Calu3 (cell line): ENCODE data around the gene SEBOX. TPM values are rescaled to one million over a fixed set of nuclear protein-coding genes. Genes with fewer than 3 reads are reported as not detected.

ENCODE experiments used
- BruUV-seq: library from RNA; stranded (reverse); fragments of 400-500 nt; replicated peaks from 2 replicates; lab custom pipeline; 2021; lab: Mats Ljungman, UMichigan
- CTCF ChIA-PET: fragments of 300-600 bp; sonication (Branson Sonifier 250); formaldehyde crosslinking; loops from one replicate; lab custom pipeline; 2022; ENCODE audit warnings: antibody characterized with exemption; lab: Charles Lee
- DNase-seq: peaks from one replicate; pipeline ENCODE4 v3.0.0; 2022
- H3K27ac Mint-ChIP-seq: one replicate; pipeline ENCODE4 v1.8.0; 2022; ENCODE audit warnings: mixed read lengths; ENCODE audit not compliant: unreplicated experiment
- H3K27me3 Mint-ChIP-seq: one replicate; pipeline ENCODE4 v1.8.0; 2022; ENCODE audit warnings: mixed read lengths; ENCODE audit not compliant: unreplicated experiment
- H3K36me3 Mint-ChIP-seq: one replicate; pipeline ENCODE4 v1.8.0; 2022; ENCODE audit warnings: mild to moderate bottlenecking, moderate library complexity, mixed read lengths; ENCODE audit not compliant: insufficient read depth, unreplicated experiment
- H3K4me1 Mint-ChIP-seq: one replicate; pipeline ENCODE4 v1.8.0; 2022; ENCODE audit warnings: mild to moderate bottlenecking, low read depth, mixed read lengths; ENCODE audit not compliant: unreplicated experiment
- H3K4me3 Mint-ChIP-seq: one replicate; pipeline ENCODE4 v1.8.0; 2022; ENCODE audit warnings: mild to moderate bottlenecking, low read depth, moderate library complexity, mixed read lengths; ENCODE audit not compliant: unreplicated experiment
- H3K9me3 Mint-ChIP-seq: one replicate; pipeline ENCODE4 v1.8.0; 2022; ENCODE audit warnings: low read depth, mixed read lengths; ENCODE audit not compliant: unreplicated experiment
- intact Hi-C: fragments of 100-400 bp; cut with micrococcal nuclease; formaldehyde crosslinking; loops from one replicate; pipeline ENCODE4 v1.10.0; 2022; ENCODE audit not compliant: unreplicated experiment
- total RNA-seq: library from RNA; stranded (reverse); gene quantifications from 2 replicates; pipeline ENCODE4 v1.2.3, GENCODE V29; 2022
- TF ChIP-seq, protein P1 (sequence below): fragments of 200-600 bp; IDR thresholded peaks from one replicate; pipeline ENCODE4 v1.8.0; 2022; ENCODE audit warnings: antibody characterized with exemption; ENCODE audit not compliant: unreplicated experiment

The SEBOX gene
- total RNA-seq, 1 experiment from 2014 or later = not detected

GRCh38 chr17:28396635-28397239 lies 31.7 kb upstream of the SEBOX start:
- CTCF ChIA-PET = no interaction called here
- BruUV-seq = no TSS peak
- H3K27me3 Mint-ChIP-seq = no peaks in the 10 kb centered on the region
- no peaks in the 10 kb centered on the region for H3K9me3 Mint-ChIP-seq
- H3K27ac Mint-ChIP-seq = no peak overlapping the region
- intact Hi-C loops = no loop called here
- TF ChIP-seq, protein P1, sequence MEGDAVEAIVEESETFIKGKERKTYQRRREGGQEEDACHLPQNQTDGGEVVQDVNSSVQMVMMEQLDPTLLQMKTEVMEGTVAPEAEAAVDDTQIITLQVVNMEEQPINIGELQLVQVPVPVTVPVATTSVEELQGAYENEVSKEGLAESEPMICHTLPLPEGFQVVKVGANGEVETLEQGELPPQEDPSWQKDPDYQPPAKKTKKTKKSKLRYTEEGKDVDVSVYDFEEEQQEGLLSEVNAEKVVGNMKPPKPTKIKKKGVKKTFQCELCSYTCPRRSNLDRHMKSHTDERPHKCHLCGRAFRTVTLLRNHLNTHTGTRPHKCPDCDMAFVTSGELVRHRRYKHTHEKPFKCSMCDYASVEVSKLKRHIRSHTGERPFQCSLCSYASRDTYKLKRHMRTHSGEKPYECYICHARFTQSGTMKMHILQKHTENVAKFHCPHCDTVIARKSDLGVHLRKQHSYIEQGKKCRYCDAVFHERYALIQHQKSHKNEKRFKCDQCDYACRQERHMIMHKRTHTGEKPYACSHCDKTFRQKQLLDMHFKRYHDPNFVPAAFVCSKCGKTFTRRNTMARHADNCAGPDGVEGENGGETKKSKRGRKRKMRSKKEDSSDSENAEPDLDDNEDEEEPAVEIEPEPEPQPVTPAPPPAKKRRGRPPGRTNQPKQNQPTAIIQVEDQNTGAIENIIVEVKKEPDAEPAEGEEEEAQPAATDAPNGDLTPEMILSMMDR = no peak
- H3K36me3 Mint-ChIP-seq = peaks cover 8% of the 10 kb centered on the region
- DNase-seq = no peak
- no peaks in the 10 kb centered on the region for H3K4me1 Mint-ChIP-seq
- no peak overlapping the region for H3K4me3 Mint-ChIP-seq

- DNase-seq = no peak
- Mint-ChIP-seq H3K27ac (no peak overlapping the region), H3K4me1 (no peaks in the 10 kb centered on the region), H3K9me3 (no peaks in the 10 kb centered on the region), H3K4me3 (no peak overlapping the region), H3K36me3 (peaks cover 8% of the 10 kb centered on the region), H3K27me3 (no peaks in the 10 kb centered on the region)
- no TSS peak for BruUV-seq
- intact Hi-C loops = no loop called here
- CTCF ChIA-PET = no interaction called here
- TF ChIP-seq, protein P1 = no peak
Measured at GRCh38 chr17:28395968-28396367, 31.0 kb upstream of the SEBOX start.

DNA sequence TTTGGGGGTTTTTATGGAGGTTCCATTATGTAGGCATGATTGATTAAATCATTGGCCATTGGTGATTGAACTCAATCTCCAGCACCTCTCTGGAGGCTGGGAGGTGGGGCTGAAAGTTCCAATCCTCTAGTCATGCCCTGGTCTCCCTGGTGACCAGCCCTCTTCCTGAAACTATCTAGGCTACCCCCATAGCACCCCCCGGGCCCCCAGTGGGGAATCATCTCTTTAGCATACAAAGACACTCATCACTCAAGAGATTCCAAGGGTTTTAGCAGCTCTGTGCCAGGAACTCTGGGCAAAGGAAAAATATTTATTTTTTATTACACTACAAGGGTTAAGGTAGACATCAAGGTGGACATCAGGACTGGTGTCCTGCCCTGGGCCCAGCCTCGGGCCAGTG lies 30.4 kb upstream of the SEBOX start:
- TF ChIP-seq, protein P1 = no peak
- H3K27ac Mint-ChIP-seq = no peak overlapping the region
- H3K4me1 Mint-ChIP-seq = no peaks in the 10 kb centered on the region
- H3K36me3 Mint-ChIP-seq = peaks cover 8% of the 10 kb centered on the region
- no peak for DNase-seq
- intact Hi-C loops = no loop called here
- H3K4me3 Mint-ChIP-seq = no peak overlapping the region
- H3K27me3 Mint-ChIP-seq = no peaks in the 10 kb centered on the region
- BruUV-seq = no TSS peak
- CTCF ChIA-PET = no interaction called here
- no peaks in the 10 kb centered on the region for H3K9me3 Mint-ChIP-seq

DNA sequence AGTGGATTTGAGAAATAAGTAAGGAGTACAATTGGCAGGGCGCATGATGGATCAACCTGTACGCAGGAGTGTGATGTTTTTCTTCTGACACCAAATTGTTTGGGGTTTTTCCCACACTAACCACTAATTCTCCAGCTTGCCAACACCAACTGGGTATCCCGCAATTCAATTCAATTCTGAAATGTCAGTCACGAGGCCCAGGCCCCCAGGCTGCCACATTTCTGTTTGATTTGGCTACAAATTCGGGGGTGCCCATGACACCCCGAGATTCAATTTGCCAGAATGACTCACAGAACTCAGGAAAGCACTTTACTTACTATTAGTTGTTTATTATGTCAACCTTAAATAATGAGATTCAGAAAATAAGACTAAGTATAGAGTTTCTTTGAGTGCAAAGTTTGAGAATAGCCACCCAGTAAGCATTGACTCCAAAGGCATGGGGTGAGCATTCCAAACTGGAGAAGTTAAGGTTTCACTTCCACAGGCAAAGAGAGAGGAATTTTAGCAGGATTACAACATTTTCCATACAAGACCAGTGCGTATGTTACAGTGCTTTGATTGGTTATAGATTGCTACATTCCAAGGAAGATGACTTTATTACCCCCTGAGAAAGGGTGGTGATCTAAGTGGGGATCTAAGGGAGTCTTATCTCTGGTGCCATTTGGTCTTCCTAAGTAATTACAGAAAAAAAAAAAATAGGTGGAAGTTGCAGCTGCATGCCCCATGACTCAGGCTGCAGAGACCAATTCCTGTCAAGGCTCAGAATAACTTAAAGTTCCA lies 29.5 kb upstream of the SEBOX start:
- no peaks in the 10 kb centered on the region for H3K9me3 Mint-ChIP-seq
- peaks cover 8% of the 10 kb centered on the region for H3K36me3 Mint-ChIP-seq
- no peaks in the 10 kb centered on the region for H3K27me3 Mint-ChIP-seq
- DNase-seq = no peak
- BruUV-seq = no TSS peak
- intact Hi-C loops = no loop called here
- no peaks in the 10 kb centered on the region for H3K4me1 Mint-ChIP-seq
- H3K4me3 Mint-ChIP-seq = no peak overlapping the region
- TF ChIP-seq, protein P1 = no peak
- CTCF ChIA-PET = interaction anchor here (1.0 kb wide), 1 partner anchor 22 kb away, joined by 3 read pairs; no protein-coding TSS in a partner anchor
- no peak overlapping the region for H3K27ac Mint-ChIP-seq
